Activated naive CD4-positive, alpha-beta T cell treated with anti-CD3 and anti-CD28 coated beads, Interleukin-2, amount 10 ng/mL, durations not matched to agents 7 days and 5 days (primary cell): ENCODE measurements around the gene LRRC32.
"Not testable (repeated sequence)": the region's sequence is repeated elsewhere in the genome, so short reads cannot be mapped to it uniquely, and the experiment has no call there.

Experiments
- CTCF ChIA-PET: fragments of 350-600 bp; sonication (Branson Sonifier 250); formaldehyde crosslinking; loops from one replicate; lab custom pipeline; 2021; ENCODE audit warnings: antibody characterized with exemption; lab: Charles Lee
- DNase-seq: peaks from one replicate; pipeline ENCODE4 v3.0.0-alpha.2; 2020
- H3K27ac Mint-ChIP-seq: one replicate; pipeline ENCODE4 v1.8.0; 2021; ENCODE audit warnings: mild to moderate bottlenecking, moderate library complexity, mixed read lengths
- H3K27me3 Mint-ChIP-seq: one replicate; pipeline ENCODE4 v1.8.0; 2021; ENCODE audit warnings: mild to moderate bottlenecking, mixed read lengths
- H3K36me3 Mint-ChIP-seq: one replicate; pipeline ENCODE4 v1.8.0; 2021; ENCODE audit warnings: mixed read lengths
- H3K4me1 Mint-ChIP-seq: one replicate; pipeline ENCODE4 v1.8.0; 2021; ENCODE audit warnings: mixed read lengths
- H3K4me3 Mint-ChIP-seq: one replicate; pipeline ENCODE4 v1.8.0; 2021; ENCODE audit warnings: mild to moderate bottlenecking, moderate library complexity, mixed read lengths
- H3K9me3 Mint-ChIP-seq: one replicate; pipeline ENCODE4 v1.8.0; 2021; ENCODE audit warnings: mixed read lengths

Gene LRRC32

GRCh38 chr11:76610871-76611475, 59.6 kb downstream of the LRRC32 start:
- H3K36me3 Mint-ChIP-seq = no peaks in the 10 kb centered on the region
- H3K27ac Mint-ChIP-seq = no peak overlapping the region
- DNase-seq = no peak
- H3K4me1 Mint-ChIP-seq = no peaks in the 10 kb centered on the region
- H3K9me3 Mint-ChIP-seq = no peaks in the 10 kb centered on the region
- no peak overlapping the region for H3K4me3 Mint-ChIP-seq
- CTCF ChIA-PET = interaction anchor here (0.6 to 2.1 kb wide), 4 partner anchors 12 to 483 kb away, joined by 3 to 6 read pairs (median 4); no protein-coding TSS in a partner anchor
- peaks cover 37% of the 10 kb centered on the region for H3K27me3 Mint-ChIP-seq

GRCh38 chr11:76610371-76610770, 60.2 kb downstream of the LRRC32 start:
- no peak overlapping the region for H3K4me3 Mint-ChIP-seq
- H3K9me3 Mint-ChIP-seq = no peaks in the 10 kb centered on the region
- H3K27me3 Mint-ChIP-seq = peaks cover 33% of the 10 kb centered on the region
- H3K4me1 Mint-ChIP-seq = no peaks in the 10 kb centered on the region
- H3K36me3 Mint-ChIP-seq = no peaks in the 10 kb centered on the region
- CTCF ChIA-PET = interaction anchor here (1.0 kb wide), 1 partner anchor 63 kb away, joined by 3 read pairs; no protein-coding TSS in a partner anchor
- H3K27ac Mint-ChIP-seq = no peak overlapping the region
- no peak for DNase-seq

DNA sequence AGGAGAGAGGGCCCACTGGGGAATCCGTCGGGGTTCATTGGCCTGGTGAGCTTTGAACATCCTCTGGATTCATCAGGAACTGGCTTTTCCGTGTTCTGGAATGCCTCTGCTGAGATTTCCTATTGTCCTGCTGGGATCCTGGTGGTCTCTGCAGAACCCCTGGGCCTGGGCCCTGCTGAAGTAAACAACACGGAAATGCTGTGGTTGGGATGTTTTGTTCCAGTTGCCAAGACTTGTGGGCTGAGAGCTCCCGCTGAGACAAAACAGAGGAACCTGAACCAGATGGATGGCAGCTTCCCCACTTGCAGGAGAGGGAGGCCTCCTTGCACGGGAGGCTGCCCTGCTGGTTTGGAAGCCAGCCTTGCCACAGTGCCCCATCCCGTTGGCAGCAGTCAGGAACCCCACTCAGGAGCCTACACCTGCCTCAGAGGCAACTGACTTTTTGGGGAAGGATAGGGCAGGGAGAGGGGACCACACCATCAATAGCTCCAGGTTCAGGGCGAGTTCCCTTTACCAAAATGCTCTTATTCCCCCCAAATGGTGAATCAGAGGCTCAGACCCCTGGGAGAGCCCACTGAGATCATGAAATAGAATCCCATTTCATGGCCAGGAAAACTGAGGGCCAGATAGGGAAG, 60.7 kb downstream of the LRRC32 start:
- Mint-ChIP-seq H3K27me3 (peaks cover 27% of the 10 kb centered on the region), H3K36me3 (no peaks in the 10 kb centered on the region), H3K4me3 (no peak overlapping the region), H3K9me3 (no peaks in the 10 kb centered on the region), H3K27ac (no peak overlapping the region), H3K4me1 (no peaks in the 10 kb centered on the region)
- DNase-seq = no peak
- CTCF ChIA-PET = interaction anchor here (1.0 kb wide), 1 partner anchor 63 kb away, joined by 3 read pairs; no protein-coding TSS in a partner anchor

DNA sequence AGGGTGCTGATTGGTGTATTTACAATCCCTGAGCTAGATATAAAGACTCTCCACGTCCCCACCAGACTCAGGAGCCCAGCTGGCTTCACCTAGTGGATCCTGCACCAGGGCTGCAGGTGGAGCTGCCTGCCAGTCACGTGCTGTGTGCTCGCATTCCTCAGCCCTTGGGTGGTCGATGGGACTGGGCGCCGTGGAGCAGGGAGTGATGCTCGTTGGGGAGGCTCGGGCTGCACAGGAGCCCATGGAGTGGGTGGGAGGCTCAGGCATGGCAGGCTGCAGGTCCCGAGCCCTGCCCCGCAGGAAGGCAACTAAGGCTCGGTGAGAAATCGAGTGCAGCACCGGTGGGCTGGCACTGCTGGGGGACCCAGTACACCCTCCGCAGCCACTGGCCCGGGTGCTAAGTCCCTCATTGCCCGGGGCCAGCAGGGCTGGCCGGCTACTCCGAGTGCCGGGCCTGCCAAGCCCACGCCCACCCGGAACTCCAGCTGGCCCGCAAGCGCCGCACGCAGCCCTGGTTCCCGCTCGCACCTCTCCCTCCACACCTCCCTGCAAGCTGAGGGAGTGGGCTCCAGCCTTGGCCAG, 61.6 kb downstream of the LRRC32 start:
- CTCF ChIA-PET, H3K36me3 Mint-ChIP-seq, H3K9me3 Mint-ChIP-seq, H3K4me3 Mint-ChIP-seq, H3K4me1 Mint-ChIP-seq, H3K27ac Mint-ChIP-seq, DNase-seq: not testable (repeated sequence)
- H3K27me3 Mint-ChIP-seq = peaks cover 26% of the 10 kb centered on the region

- H3K36me3 Mint-ChIP-seq, H3K4me1 Mint-ChIP-seq, H3K4me3 Mint-ChIP-seq, CTCF ChIA-PET, H3K27ac Mint-ChIP-seq, H3K9me3 Mint-ChIP-seq, DNase-seq: not testable (repeated sequence)
- peaks cover 25% of the 10 kb centered on the region for H3K27me3 Mint-ChIP-seq
Measured at GRCh38 chr11:76608228-76608627, 62.3 kb downstream of the LRRC32 start.
